ENCODE measurements around the gene TKTL1. TPM values are rescaled to one million over a fixed set of nuclear protein-coding genes. Genes with fewer than 3 reads are reported as not detected.

Gene TKTL1
- 2.3 TPM for total RNA-seq

GRCh38 chrX:154295664-154296310, at the start of gene TKTL1:
TSS of gene TKTL1 (plus strand) at chrX:154295795. CDS start at chrX:154295860, 65 bp downstream.

GRCh38 chrX:154257282-154257681, 38.3 kb upstream of the TKTL1 start, which contains the start of gene OPN1MW3:
TSS of gene OPN1MW3 (plus strand) at chrX:154257582. CDS start at chrX:154257620, 38 bp downstream.

GRCh38 chrX:154294791-154295574, 612 bp upstream of the TKTL1 start, which contains the start of gene TEX28:
TSS of gene TEX28 (minus strand) at chrX:154295124. CDS start at chrX:154292117, 3,007 bp downstream.

GRCh38 chrX:154374313-154375155, 78.9 kb downstream of the TKTL1 start, which contains the start of gene FLNA:
TSS of gene FLNA (minus strand) at chrX:154374634. CDS start at chrX:154371245, 3,389 bp downstream.

GRCh38 chrX:154378799-154379568, 83.4 kb downstream of the TKTL1 start, which contains the start of gene EMD:
TSS of gene EMD (plus strand) at chrX:154379295. CDS start at chrX:154379485, 190 bp downstream.

Other genes starting within 250 kb of the TKTL1 start
- gene MECP2, start 198.1 kb upstream of the TKTL1 start, total RNA-seq: 72.2 TPM
- 1.5 TPM for gene OPN1LW, start 151.6 kb upstream of the TKTL1 start, total RNA-seq
- 19.4 TPM for gene OPN1MW, start 113.2 kb upstream of the TKTL1 start, total RNA-seq
- gene OPN1MW2, start 76.0 kb upstream of the TKTL1 start, total RNA-seq: not detected
- not detected for gene OPN1MW3, start 38.2 kb upstream of the TKTL1 start, total RNA-seq
- not detected for gene TEX28, start 671 bp upstream of the TKTL1 start, total RNA-seq
- 469 TPM for gene FLNA, start 78.8 kb downstream of the TKTL1 start, total RNA-seq
- 23.0 TPM for gene EMD, start 83.5 kb downstream of the TKTL1 start, total RNA-seq
- 5,669 TPM for gene RPL10, start 102.6 kb downstream of the TKTL1 start, total RNA-seq
- 17.3 TPM for gene DNASE1L1, start 113.5 kb downstream of the TKTL1 start, total RNA-seq
- 26.3 TPM for gene TAFAZZIN, start 115.7 kb downstream of the TKTL1 start, total RNA-seq
- 94.4 TPM for gene ATP6AP1, start 132.9 kb downstream of the TKTL1 start, total RNA-seq
- gene GDI1, start 141.4 kb downstream of the TKTL1 start, total RNA-seq: 190 TPM
- gene FAM50A, start 148.3 kb downstream of the TKTL1 start, total RNA-seq: 37.8 TPM
- 31.2 TPM for gene PLXNA3, start 162.5 kb downstream of the TKTL1 start, total RNA-seq
- gene LAGE3, start 183.5 kb downstream of the TKTL1 start, total RNA-seq: 20.0 TPM
- gene UBL4A, start 190.8 kb downstream of the TKTL1 start, total RNA-seq: 30.8 TPM
- 14.2 TPM for gene SLC10A3, start 194.8 kb downstream of the TKTL1 start, total RNA-seq
- gene FAM3A, start 220.4 kb downstream of the TKTL1 start, total RNA-seq: 24.8 TPM

Measured in camera-type eye (tissue), 1 donor.